HUES64 (cell line): ENCODE results near the gene MARCHF10.
A peak's percentile ranks its signal among the peaks of the same experiment; 100 is the strongest.

Experiments
- H3K27ac ChIP-seq: 2 replicates; pipeline ENCODE4 v1.7.0; 2013; ENCODE audit warnings: low read depth, low read length, inconsistent platforms
- H3K27me3 ChIP-seq: 2 replicates; pipeline ENCODE4 v1.6.1; 2013; ENCODE audit warnings: mild to moderate bottlenecking, low read length; ENCODE audit not compliant: insufficient read depth
- H3K36me3 ChIP-seq: 2 replicates; pipeline ENCODE4 v1.6.1; 2013; ENCODE audit warnings: mild to moderate bottlenecking, low read length; ENCODE audit not compliant: insufficient read depth
- H3K4me1 ChIP-seq: 2 replicates; pipeline ENCODE4 v1.6.1; 2013; ENCODE audit warnings: mild to moderate bottlenecking, low read length, moderate library complexity; ENCODE audit not compliant: insufficient read depth
- H3K4me3 ChIP-seq: 2 replicates; pipeline ENCODE4 v1.5.1; 2013; ENCODE audit warnings: mild to moderate bottlenecking, low read length, moderate library complexity
- H3K9ac ChIP-seq: 2 replicates; pipeline ENCODE4 v1.6.1; 2013; ENCODE audit warnings: mild to moderate bottlenecking, low read depth, low read length
- H3K9me3 ChIP-seq: 2 replicates; pipeline ENCODE4 v1.6.1; 2013; ENCODE audit warnings: low read depth, low read length; ENCODE audit not compliant: insufficient read depth
- WGBS: fragments of 150-250, 120-280 bp; methylation state at CpG from one replicate; pipeline ENCODE4 v1.1.7; 2013; ENCODE audit warnings: missing lambda C conversion rate; 5-methylcytosine and 5-hydroxymethylcytosine counted together

Gene MARCHF10

DNA sequence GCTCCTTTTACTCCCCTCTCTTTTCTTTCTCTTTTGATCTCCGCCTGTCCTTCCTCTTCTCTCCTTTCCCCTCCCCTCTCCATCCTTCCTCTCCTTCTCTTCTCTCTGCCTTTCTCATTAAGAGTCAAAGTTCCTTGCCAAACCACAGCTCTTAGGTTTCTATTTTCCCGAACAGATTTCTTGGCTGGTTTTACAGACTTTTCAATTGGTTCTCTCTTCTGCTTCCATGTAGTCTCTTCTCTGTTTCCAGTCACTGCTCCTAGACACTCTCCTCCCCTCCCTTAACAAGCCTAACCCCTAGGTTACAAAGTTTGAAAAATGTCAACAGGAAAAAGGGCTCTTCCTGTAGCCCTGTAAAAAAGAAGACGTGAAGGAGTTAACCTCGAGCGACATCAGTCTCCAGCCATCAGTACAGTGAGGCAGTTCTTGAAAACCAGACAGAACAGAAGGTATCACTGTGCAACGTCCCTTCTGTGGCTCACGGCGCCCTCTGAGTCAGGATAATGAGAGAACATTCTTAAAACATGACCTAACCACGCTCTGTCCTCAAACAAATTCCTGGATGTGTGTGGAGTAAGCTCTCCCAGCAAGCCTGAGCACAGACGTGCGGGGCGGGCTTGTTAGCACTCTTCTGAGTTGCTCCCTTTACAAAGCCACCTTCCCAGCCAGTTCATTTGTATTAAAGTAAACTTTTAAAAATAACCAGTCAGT lies 11.6 kb upstream of the MARCHF10 start:
- Histone ChIP-seq H3K27ac (peak overlapping the region; percentile 26; the same call in 1 of the 2 replicates), H3K27me3 (no peaks in the 10 kb centered on the region), H3K4me3 (no peak overlapping the region), H3K9ac (peak overlapping the region; percentile 12; the same call in 1 of the 2 replicates), H3K4me1 (peaks cover 27% of the 10 kb centered on the region), H3K36me3 (no peaks in the 10 kb centered on the region), H3K9me3 (no peaks in the 10 kb centered on the region)
- 43% methylated on average over 12 of the region's 12 CpGs for WGBS

DNA sequence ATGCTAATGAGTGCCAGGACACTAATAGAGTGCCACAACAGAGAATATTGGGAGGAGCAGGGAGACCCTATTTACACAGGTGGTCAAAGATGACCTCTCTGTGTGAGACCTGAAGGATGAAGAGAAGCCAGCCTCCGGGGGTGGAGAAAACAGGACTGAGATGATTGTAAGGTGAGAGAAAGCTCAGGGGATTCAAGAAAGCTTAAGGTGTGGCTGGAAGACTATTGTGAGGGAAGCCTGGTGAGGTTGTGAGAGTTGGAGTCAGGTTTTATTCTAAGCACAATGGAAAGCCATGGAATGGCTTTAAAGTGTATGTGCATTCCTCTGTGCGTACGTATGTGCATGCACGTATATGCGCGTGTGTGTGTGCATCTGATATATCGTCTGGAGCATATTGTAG lies 10.4 kb upstream of the MARCHF10 start:
- Histone ChIP-seq H3K9me3 (peaks cover 5% of the 10 kb centered on the region; the same call in 1 of the 2 replicates), H3K27ac (no peak overlapping the region), H3K4me3 (no peak overlapping the region), H3K27me3 (no peaks in the 10 kb centered on the region), H3K4me1 (peaks cover 25% of the 10 kb centered on the region), H3K9ac (no peak overlapping the region), H3K36me3 (no peaks in the 10 kb centered on the region)
- WGBS: 91% methylated on average over 7 of the region's 7 CpGs

DNA sequence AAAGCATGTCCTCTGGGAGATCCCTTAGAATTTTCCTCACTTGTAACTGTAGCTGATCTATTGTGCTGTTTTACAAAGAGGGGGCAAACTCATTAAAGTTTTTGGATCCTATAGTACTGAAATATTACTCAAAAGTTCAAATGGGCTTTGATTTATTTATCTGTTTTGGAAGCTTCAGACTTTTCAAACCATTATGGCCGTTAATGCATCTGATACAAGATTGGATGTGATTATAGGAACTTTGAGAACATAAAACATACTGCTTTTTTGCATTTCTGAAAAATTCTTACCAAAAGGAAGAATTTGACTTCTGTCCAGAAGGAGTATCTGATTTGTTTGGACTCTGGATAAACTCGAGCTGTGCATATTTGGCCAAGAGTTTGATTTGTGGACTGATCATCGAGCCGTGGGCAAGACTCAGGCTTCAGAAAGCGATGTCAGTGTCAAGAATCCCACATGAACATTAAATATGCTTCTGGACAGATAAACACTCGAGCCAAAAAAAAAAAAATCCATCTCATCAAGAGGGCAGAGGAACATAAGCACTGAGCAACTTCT lies 8.2 kb upstream of the MARCHF10 start:
- H3K36me3 ChIP-seq: no peaks in the 10 kb centered on the region
- H3K27me3 ChIP-seq: no peaks in the 10 kb centered on the region
- 90% methylated on average over 6 of the region's 6 CpGs for WGBS
- peaks cover 25% of the 10 kb centered on the region for H3K4me1 ChIP-seq
- H3K27ac ChIP-seq: no peak overlapping the region
- H3K9me3 ChIP-seq: peaks cover 9% of the 10 kb centered on the region; the same call in 1 of the 2 replicates
- H3K9ac ChIP-seq: no peak overlapping the region
- H3K4me3 ChIP-seq: no peak overlapping the region

DNA sequence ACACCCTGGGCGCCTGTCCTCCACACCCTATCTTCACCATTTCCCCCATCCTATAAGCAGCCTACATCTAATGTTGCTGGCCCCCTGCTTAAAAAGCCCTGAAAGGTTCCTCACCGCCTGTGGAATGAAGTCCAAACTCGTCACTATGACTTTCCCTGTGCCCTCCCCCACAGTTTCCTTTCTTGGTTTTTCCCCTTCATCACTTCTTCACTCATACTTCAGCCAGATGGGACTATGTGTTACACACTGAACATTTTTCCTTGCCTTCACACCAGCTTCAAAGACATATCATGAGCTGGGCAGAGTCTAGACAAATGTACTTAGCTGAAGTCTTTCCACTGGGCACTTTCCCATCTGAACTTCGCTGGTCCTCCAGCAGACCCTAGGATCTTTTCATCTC lies 1.5 kb upstream of the MARCHF10 start:
- H3K9ac ChIP-seq: no peak overlapping the region
- H3K27ac ChIP-seq: no peak overlapping the region
- WGBS: 93% methylated on average over 4 of the region's 4 CpGs
- H3K4me3 ChIP-seq: no peak overlapping the region
- peaks cover 9% of the 10 kb centered on the region; the same call in 1 of the 2 replicates for H3K9me3 ChIP-seq
- H3K27me3 ChIP-seq: no peaks in the 10 kb centered on the region
- H3K4me1 ChIP-seq: peaks cover 16% of the 10 kb centered on the region
- no peaks in the 10 kb centered on the region for H3K36me3 ChIP-seq

DNA sequence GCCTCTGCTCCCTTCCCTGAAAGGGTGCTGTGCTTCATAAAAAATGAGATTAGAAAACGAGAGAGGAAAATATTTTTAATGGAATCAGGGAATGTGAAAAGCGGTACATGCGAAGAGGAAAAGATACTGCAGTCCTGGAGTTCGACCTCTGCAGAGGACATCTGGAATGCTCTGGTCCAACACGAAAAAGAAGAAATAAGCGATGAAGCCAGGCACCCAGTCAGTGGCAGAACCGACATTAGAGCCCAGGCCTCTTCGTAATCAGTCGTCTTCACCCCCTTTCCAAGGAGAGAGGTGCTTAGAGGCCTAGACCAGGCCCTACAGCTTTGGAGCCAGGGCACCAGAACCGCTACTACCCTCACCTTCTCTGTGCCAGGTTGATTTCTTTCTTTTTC lies 459 bp upstream of the MARCHF10 start:
- H3K9me3 ChIP-seq: peaks cover 4% of the 10 kb centered on the region; the same call in 1 of the 2 replicates
- H3K4me3 ChIP-seq: peak overlapping the region; percentile 58
- no peaks in the 10 kb centered on the region for H3K27me3 ChIP-seq
- WGBS: 75% methylated on average over 10 of the region's 10 CpGs
- no peak overlapping the region for H3K27ac ChIP-seq
- no peaks in the 10 kb centered on the region for H3K36me3 ChIP-seq
- H3K9ac ChIP-seq: no peak overlapping the region; the same call in 1 of the 2 replicates
- peaks cover 16% of the 10 kb centered on the region for H3K4me1 ChIP-seq

DNA sequence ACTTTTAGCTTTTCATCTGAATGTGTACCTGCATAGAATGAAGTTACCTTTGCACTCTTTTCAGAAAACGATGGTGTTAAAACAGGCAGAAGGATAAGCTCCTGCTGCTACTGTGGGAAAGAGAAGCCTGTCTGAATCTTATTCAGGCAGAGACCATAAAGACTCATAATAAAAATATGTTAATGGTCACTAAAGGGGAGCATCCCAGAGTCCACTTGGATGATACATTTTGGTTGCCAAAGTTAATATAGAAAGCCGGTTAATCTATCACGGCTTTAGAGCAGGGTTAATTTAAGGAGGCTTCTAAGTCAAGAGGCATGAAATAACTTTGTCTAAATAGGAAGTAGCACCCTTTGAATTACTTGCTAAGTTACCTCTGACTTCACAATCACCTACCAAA lies 2.9 kb downstream of the MARCHF10 start:
- Histone ChIP-seq H3K4me3 (no peak overlapping the region), H3K4me1 (peaks cover 16% of the 10 kb centered on the region)
- 94% methylated on average over 3 of the region's 3 CpGs for WGBS

DNA sequence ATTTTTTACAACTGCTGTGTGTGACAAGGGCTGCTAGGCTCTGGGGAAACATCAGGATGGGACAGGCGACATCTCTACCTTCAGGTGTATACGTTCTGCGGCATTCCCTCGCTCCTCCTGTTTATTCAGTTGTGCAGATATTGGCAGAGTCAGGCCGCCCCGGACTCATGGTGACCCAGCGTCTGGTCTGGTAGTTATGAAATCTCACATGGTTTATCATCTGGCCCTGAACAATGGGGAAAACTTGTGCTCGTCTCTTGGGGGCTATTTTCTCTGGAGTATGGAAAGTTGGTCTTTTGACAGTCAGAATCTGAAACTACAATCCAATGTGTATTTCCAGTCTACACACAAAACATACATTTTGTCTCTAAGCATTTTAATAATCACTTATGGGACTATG lies 3.3 kb downstream of the MARCHF10 start:
- H3K27me3 ChIP-seq: no peaks in the 10 kb centered on the region
- WGBS: 84% methylated on average over 8 of the region's 8 CpGs
- no peaks in the 10 kb centered on the region for H3K9me3 ChIP-seq
- no peak overlapping the region for H3K9ac ChIP-seq
- H3K4me1 ChIP-seq: peaks cover 16% of the 10 kb centered on the region
- H3K36me3 ChIP-seq: no peaks in the 10 kb centered on the region
- no peak overlapping the region for H3K4me3 ChIP-seq
- no peak overlapping the region for H3K27ac ChIP-seq

More for the DNA sequence above, 2.9 kb downstream of the MARCHF10 start:
- Histone ChIP-seq H3K9ac (no peak overlapping the region), H3K9me3 (no peaks in the 10 kb centered on the region), H3K27ac (no peak overlapping the region), H3K36me3 (no peaks in the 10 kb centered on the region), H3K27me3 (no peaks in the 10 kb centered on the region)

DNA sequence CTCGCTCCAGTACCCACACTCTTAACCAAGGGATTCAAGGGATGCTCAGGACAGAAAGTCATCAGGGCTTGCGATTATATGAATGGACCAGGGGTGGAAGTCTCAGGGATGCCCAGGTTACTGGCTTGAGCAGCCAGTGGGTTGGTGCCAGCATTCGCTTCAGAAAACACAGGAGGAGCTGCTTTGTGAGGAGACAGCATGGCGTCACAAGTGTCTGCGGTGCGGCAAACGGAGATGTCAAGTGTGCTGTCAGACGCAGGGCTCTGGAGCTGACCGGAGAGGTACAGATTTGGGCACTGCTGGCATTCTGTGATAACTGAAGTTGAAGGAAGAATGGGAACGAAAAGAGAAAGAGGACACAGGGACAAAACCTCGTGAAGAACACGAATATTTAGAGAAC lies 4.1 kb downstream of the MARCHF10 start:
- Histone ChIP-seq H3K36me3 (no peaks in the 10 kb centered on the region), H3K9me3 (no peaks in the 10 kb centered on the region), H3K9ac (no peak overlapping the region), H3K27me3 (no peaks in the 10 kb centered on the region), H3K27ac (no peak overlapping the region), H3K4me3 (no peak overlapping the region), H3K4me1 (peaks cover 16% of the 10 kb centered on the region)
- WGBS: 92% methylated on average over 12 of the region's 12 CpGs

DNA sequence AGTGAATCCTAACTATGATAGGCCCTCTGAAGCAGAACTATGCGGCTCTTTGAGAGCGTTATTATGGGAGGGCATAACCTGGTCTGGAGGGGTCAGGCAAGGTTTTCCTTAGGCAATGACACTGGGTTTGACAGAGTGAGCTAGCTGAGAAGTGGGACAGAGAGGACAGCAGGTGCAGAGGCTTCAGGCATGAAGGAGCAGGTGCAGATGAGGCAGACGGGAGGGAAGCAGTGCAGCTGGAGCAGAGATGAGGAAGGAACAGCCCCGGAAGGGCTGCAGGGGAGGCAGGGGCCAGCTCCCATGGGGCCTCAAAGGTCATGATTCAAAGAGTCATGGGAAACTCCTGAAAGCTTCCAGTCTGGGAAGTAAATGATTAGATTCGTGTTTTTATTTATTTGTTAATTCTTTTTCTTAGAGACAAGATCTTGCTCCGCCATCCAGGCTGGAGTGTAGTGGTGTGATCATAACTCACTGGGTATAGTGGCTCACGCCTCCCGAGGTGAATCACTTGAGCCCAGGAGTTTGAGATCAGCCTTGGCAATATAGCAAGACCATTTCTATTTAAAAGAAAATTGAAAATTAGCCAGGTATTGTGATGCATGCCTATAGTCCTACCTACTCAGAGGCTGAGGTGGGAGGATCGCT lies 5.4 kb downstream of the MARCHF10 start:
- no peak overlapping the region for H3K4me3 ChIP-seq
- no peaks in the 10 kb centered on the region for H3K9me3 ChIP-seq
- no peaks in the 10 kb centered on the region for H3K36me3 ChIP-seq
- no peaks in the 10 kb centered on the region for H3K27me3 ChIP-seq
- H3K9ac ChIP-seq: no peak overlapping the region
- H3K4me1 ChIP-seq: peaks cover 12% of the 10 kb centered on the region; the same call in 1 of the 2 replicates
- no peak overlapping the region for H3K27ac ChIP-seq
- WGBS: 92% methylated on average over 9 of the region's 9 CpGs

DNA sequence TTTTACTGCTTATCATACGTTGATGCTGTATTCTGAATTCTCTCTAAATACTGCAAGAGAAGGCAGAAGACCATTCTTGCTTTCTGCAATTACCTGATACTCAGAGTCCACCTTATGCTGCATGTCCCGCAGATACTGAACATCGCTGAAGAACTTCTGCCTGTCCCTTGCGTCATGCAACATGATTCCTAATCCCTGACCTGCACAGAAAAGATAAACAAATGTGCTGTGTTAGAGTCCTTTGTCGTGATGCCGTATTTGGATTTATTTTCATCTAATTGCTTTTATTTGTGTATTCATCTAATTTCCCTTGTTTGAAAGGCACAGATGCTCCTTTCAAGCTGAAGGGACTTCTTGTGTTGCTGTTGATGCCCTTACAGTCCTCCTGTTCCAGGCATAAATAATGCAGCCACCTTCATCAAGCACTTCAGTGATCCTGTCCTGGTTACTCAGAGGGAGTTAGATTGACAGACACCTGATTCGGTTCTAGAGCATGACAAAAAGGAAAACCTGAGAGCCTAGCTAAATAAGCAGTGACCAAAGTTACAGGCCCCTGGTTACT lies 6.5 kb downstream of the MARCHF10 start:
- no peak overlapping the region for H3K27ac ChIP-seq
- H3K9me3 ChIP-seq: no peaks in the 10 kb centered on the region
- H3K4me3 ChIP-seq: no peak overlapping the region
- WGBS: 95% methylated on average over 7 of the region's 7 CpGs
- no peaks in the 10 kb centered on the region for H3K36me3 ChIP-seq
- H3K9ac ChIP-seq: no peak overlapping the region
- H3K27me3 ChIP-seq: no peaks in the 10 kb centered on the region
- peaks cover 6% of the 10 kb centered on the region; the same call in 1 of the 2 replicates for H3K4me1 ChIP-seq

DNA sequence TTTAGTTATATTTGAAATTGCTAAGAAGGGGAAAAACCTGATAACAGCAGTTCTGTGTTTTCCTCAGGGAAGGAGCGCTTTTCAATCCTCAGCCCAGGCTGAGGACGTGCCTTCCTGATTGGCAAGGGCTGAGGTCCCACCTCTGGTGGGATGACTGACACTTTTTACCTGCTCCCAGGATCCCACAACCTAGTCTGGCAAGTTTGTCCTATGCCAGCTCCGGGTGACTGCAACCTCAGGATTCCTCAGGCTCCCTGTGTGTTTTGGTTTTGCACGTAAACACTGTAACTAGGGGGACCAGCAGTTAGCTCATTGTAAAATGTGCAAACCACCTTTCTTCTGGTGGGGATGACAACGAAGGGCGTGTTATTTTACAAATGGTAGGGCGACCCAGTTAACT lies 7.5 kb downstream of the MARCHF10 start:
- whole genome bisulfite sequencing: 65% methylated on average over 7 of the region's 7 CpGs
- H3K27ac ChIP-seq: no peak overlapping the region
- H3K9ac ChIP-seq: 0 out of 2 replicates have a peak overlapping the region, but pooled peaks have one; percentile 12
- no peaks in the 10 kb centered on the region for H3K4me1 ChIP-seq
- H3K36me3 ChIP-seq: no peaks in the 10 kb centered on the region
- no peaks in the 10 kb centered on the region for H3K9me3 ChIP-seq
- no peaks in the 10 kb centered on the region for H3K27me3 ChIP-seq
- no peak overlapping the region for H3K4me3 ChIP-seq
